Hepatocyte (in vitro differentiated cells): ENCODE measurements around the gene COL11A2.

Source experiments
- CTCF ChIP-seq: fragments of 200-600 bp; sonication (generic); IDR thresholded peaks from 2 replicates; pipeline ENCODE4 v1.5.1; 2016; ENCODE audit warnings: antibody characterized with exemption, mild to moderate bottlenecking; ENCODE audit not compliant: poor library complexity
- EZH2 ChIP-seq: fragments of 200-600 bp; sonication (generic); IDR thresholded peaks from 2 replicates; pipeline ENCODE4 v1.6.1; 2016; ENCODE audit warnings: antibody characterized with exemption, mild to moderate bottlenecking, borderline replicate concordance

GRCh38 chr6:33207552-33208090, 15.4 kb upstream of the COL11A2 start:
- no peak for TF ChIP-seq CTCF
- TF ChIP-seq EZH2 = no peak
